ENCODE measurements around the gene CDC42BPB. TPM values are rescaled to one million over a fixed set of nuclear protein-coding genes. Genes with fewer than 3 reads are reported as not detected.

CDC42BPB gene
- total RNA-seq, 4 donors from 2014 or later: 85.3 to 174 (median 101) TPM

GRCh38 chr14:103091041-103091882 is 33.9 kb upstream of the CDC42BPB start:
- TF ChIP-seq POLR2A (IDR thresholded peaks at IDR 0.05) (no peak), CTCF (IDR thresholded peaks at IDR 0.05) (no peak)
- 26 to 32% methylated on average over 15 of the region's 69 CpGs for WGBS, 2 donors
- intact Hi-C loops (cut with DNase I; ENCODE audit: low total_unique reads): no loop called here
- no peak for DNase-seq (ENCODE audit: low spot score in 2 of 2)
- H3K4me3 ChIP-seq (ENCODE audit: low read depth, poor library complexity, severe bottlenecking): no peak overlapping the region

GRCh38 chr14:103090481-103091020 is 33.2 kb upstream of the CDC42BPB start:
- DNase-seq (ENCODE audit: low spot score in 2 of 2): no peak
- no peak overlapping the region for H3K4me3 ChIP-seq (ENCODE audit: low read depth, poor library complexity, severe bottlenecking)
- TF ChIP-seq POLR2A (IDR thresholded peaks at IDR 0.05) (no peak), CTCF (IDR thresholded peaks at IDR 0.05) (no peak)
- WGBS, 2 donors: 87 to 89% methylated on average over 12 of the region's 12 CpGs
- intact Hi-C loops (cut with DNase I; ENCODE audit: low total_unique reads): no loop called here

- no peak for TF ChIP-seq POLR2A (IDR thresholded peaks at IDR 0.05)
- no peak for TF ChIP-seq CTCF (IDR thresholded peaks at IDR 0.05)
- intact Hi-C loops (cut with DNase I; ENCODE audit: low total_unique reads): no loop called here
- no peak overlapping the region for H3K4me3 ChIP-seq (ENCODE audit: low read depth, poor library complexity, severe bottlenecking)
- no peak for DNase-seq (ENCODE audit: low spot score in 2 of 2)
- WGBS, 2 donors: 82 to 86% methylated on average over 22 to 25 of the region's 28 CpGs
These were observed 32.3 kb upstream of the CDC42BPB start for GRCh38 chr14:103089386-103090335.

- no peak for DNase-seq (ENCODE audit: low spot score in 2 of 2)
- 92 to 97% methylated on average over 6 of the region's 6 CpGs for WGBS, 2 donors
- H3K4me3 ChIP-seq (ENCODE audit: low read depth, poor library complexity, severe bottlenecking): no peak overlapping the region
- intact Hi-C loops (cut with DNase I; ENCODE audit: low total_unique reads): no loop called here
- no peak for TF ChIP-seq CTCF (IDR thresholded peaks at IDR 0.05)
- no peak for TF ChIP-seq POLR2A (IDR thresholded peaks at IDR 0.05)
These were observed 31.6 kb upstream of the CDC42BPB start for GRCh38 chr14:103088921-103089320.

- H3K4me3 ChIP-seq (ENCODE audit: low read depth, poor library complexity, severe bottlenecking): no peak overlapping the region
- no peak for DNase-seq (ENCODE audit: low spot score in 2 of 2)
- intact Hi-C loops (cut with DNase I; ENCODE audit: low total_unique reads): no loop called here
- TF ChIP-seq CTCF (IDR thresholded peaks at IDR 0.05): no peak
- no peak for TF ChIP-seq POLR2A (IDR thresholded peaks at IDR 0.05)
- 83% methylated on average over 9 to 13 of the region's 13 CpGs for WGBS, 2 donors
These were observed 30.0 kb upstream of the CDC42BPB start for GRCh38 chr14:103087343-103087835.

Data from lower leg skin (tissue), 4 donors.